HG02973 (cell line): ENCODE results near the gene KCP.

ENCODE experiments used
- ATAC-seq: cut with Tn5 transposase; IDR thresholded peaks from one replicate; pipeline ENCODE4 v1.9.1; 2021; ENCODE audit warnings: moderate library complexity; ENCODE audit not compliant: unreplicated experiment

KCP gene

DNA sequence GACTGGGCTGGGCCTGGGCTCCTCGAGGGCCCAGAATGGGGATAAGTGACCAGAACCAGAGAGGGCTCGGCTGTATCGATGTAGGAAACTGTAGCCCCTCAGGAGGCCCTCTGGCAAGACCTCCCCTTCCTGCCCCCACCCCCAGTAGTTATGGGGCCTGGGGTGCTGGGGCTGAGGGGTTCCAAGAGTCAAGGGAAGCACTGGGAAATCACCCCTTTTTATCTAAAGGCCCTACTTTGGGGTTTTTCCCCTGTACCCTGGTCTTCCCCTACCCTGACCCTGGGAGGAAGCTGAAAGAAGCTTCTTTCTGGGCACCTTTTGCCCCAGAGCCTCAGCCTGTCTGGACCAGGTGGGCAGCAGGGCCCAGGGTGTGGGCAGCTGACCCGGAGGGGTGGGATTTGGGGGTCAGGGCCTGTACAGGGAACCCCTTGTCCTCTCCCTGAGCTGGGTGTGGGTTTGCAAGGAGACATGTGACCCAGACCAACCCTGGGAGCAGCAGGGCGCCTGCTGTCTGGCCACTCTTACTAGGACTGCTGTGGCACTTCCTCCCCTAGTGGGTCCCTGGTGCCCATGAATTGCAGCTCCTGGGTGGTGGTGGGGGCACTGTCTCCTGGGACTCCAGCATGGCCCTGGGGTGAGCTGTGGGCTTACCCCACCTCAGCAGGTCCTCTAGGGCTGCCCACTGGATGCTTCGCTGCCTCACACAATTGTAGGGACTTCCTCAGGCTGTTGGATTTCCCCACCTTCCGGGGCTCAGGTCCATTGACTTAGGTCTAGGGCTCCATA is 28.8 kb upstream of the KCP start:
- no peak for ATAC-seq

- ATAC-seq: no peak
Observed at GRCh38 chr7:128938544-128939074, 28.1 kb upstream of the KCP start.

DNA sequence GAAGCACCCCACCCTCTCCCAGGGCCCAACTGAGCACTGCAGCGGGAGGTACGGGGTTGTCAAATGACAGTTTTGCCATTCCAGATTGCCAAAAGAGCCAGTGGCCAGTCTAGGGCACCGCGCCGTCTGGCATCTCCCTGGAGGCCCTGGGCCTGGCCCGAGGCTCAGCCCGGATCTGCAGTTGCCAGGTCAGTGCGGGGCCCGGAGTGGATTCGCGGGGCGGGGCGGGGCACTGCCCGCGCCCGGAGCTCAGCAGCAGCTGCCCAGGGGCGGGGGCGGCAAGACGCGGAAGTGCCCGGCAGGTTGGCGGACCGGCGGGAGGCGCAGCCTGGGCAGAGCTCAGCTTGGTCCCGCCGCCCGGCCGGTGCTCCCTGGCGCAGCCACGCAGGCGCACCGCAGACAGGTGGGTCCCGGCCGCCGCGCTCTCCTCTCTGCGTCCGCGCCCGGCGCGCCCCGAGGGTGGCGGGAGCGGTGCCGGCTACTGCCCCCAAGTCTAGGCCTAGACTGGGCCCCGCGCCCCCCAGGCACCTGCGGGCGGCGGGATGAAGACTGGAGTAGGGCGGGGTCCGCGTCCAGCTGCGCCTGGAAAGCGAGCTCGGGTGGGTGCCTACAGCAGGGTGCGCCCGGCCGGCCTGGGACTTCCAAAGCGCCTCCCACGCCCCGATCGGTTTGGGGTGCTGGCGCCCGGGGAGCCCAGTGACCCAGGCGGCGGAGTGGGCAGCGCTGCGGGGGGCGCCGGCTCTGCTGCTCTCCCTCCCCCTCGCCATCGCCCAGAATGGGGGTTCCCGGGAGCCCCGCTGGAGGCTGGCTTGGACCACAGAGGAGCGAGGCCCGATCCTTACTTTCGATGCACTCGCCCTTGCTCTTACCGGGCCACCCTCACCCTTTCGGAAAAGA is 27.4 kb upstream of the KCP start, which contains the start of gene IRF5:
TSS of gene IRF5 (plus strand) at position 281 of the 897 bp plus-strand sequence. CDS start 4,155 bp downstream, outside the sequence.
- no peak for ATAC-seq

DNA sequence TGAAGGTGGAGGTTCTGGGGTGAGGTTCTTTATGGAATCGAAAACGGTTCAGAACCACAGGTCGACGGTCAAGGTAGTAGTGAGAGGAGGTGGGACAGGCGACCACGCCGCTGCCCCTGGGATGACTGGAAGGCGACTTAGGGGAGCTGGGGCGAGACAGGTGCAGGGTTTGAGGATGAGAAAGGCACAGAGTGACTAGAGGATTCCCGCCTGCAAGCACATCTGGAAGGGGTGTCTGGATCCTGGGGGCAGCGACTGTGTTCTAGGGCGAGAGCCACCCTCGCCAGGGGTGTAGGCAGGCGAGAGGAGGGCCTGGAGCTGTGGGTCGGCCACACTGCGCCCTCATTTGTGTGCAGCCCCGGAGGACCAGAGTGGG is 26.8 kb upstream of the KCP start:
- no peak for ATAC-seq

GRCh38 chr7:128936798-128937197 is 26.3 kb upstream of the KCP start:
- ATAC-seq: no peak

GRCh38 chr7:128935342-128935730 is 24.8 kb upstream of the KCP start:
- no peak for ATAC-seq

GRCh38 chr7:128934361-128935341 is 24.1 kb upstream of the KCP start:
- peak; percentile 31 for ATAC-seq

GRCh38 chr7:128933180-128933891 is 22.8 kb upstream of the KCP start:
- ATAC-seq: no peak

DNA sequence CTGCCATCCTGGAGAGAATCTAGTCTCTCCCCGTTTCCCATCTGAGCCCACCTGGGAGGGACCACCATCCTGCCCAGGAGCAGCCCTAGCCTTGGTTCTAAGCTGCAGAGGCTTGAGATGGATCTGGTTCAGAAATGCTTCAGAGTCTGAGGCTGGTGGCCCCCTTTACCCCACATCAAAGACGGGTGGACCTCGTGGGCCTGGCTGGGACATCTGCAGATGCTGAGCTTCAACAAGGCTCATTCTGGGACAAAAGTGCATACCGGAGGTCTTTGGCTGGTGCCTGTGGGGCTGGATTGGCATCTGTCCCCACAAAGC is 22.3 kb upstream of the KCP start:
- ATAC-seq: no peak

GRCh38 chr7:128931965-128932861 is 21.7 kb upstream of the KCP start:
- ATAC-seq: no peak

DNA sequence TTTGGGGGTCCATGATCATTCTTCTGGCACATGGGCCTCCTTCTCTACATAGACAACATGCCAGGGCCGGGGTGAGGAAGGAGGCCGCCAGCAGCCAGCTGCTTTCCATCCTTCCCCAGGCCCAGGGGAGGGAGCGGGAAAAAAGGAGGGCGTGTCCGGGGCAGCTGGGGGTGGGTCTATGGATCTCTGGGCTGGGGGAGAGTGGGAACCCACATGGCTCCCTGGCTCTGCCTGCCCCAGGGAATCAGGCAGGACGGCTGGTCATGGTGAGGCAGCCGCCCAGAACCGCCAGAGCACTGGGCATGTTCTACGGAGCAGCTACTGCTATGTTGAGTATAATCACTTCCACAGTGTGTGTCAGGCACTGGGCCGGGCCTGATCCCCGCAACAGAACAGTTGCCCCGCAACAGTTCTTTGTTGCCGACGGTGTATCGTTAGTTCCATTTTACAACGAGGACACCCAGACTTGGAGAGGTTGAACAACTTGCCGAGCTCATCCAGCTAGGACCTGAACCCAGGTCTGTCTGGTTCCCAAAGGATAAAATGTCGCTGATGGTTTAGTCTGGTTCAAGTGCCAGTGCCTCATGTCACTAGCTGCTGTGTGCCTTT is 20.8 kb upstream of the KCP start:
- no peak for ATAC-seq

DNA sequence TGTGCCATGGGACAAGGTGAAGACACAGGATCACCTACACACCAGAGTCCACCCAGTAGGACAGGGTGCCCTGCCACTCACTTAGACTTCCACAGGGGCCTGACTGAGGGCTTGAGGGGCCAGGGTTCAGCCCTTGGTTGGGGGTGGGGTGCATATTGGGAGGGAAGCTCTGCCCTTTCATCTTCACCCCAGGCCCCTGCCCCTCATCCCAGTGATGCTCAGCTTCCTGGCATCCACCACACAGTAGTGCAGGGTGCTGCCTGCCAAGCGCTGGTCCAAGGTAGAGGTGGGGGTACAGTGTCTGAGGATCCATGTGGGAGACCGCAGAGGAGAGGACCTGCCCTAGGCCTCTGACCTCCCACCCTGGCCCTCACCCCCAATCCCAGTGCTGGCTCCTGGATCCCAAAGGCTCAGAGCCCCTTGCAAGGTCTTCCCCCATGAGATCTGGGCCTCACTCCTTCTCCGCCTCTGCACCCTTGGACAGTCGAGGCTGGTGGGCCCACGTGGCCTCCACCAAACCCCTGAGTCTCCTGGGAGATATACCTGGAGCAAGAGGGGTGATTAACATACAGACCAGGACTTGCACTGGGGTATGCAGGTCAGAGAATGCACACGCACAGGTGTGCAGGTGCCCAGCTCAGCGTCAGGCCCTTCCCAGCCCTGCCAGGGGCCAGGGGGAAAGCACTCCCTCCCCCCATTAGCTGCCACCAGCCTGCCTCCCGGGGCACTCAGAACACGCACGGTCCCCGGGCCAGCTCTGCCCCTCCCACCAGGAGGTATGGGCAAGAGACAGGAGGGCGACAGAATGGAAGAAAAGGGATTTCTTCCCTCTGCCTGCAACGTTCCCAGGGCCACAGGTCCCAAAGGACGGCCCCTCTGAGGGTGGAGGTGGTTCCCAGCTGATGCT is 18.6 kb upstream of the KCP start:
- no peak for ATAC-seq

GRCh38 chr7:128928159-128928813 is 17.8 kb upstream of the KCP start:
- ATAC-seq: no peak

DNA sequence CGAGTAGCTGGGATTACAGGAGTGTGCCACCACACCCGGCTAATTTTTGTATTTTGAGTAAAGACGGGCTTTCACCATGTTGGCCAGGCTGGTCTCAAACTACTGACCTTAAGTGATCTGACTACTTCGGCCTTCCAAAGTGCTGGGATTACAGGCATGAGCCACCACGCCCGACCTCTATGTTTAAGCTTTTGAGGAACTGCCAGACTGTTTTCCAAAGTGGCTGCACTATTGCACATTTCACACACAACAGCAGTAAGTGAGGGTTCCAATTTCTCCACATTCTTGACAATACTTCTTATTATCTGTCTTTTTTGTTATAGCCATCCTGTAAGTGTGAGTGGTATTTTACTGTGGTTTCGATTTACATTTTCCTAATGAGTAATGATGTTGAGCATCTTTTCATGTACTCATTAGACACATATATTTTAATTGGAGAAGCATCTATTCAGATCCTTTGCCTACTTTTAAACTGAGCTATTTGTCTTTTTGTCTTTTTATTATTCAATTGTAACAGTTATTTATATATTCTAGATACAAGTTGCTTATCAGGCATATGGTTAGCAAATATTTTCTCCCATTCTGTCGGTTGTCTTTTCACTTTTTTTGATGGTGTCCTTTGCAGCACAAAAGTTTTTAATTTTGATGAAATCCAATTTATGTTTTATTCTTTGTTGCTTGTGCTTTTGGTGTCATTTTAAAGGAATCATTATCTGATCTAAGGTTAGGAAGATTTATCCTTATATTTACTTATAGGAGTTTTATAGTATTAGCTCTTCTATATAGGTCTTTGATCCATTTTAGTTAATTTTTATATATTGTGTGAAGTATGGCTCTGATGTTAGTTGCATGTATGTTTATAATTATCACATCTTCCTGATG is 14.4 kb upstream of the KCP start:
- no peak for ATAC-seq

DNA sequence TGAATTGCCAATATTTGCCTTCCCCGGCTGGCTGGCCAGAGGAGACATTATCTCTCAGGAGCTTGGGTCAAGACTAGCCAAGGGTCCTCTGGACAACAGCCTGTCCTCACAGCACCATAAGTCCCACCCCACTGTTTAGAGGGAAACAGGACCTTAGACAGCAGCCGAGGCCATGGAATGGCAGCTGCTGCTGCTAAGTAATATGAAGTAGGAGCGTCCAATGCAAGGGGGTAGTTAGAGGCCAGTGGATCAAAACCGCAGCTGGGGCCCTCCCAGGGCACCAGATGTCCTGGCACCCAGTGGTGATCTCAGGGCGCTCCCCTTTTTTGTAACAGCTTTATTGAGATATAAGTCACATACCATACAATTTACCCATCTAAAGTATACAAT is 12.9 kb upstream of the KCP start:
- ATAC-seq: no peak
